Erythroblast (primary cell): ENCODE data around the gene TXNDC16.
"Not testable (repeated sequence)": the region's sequence is repeated elsewhere in the genome, so short reads cannot be mapped to it uniquely, and the experiment has no call there.

Experiments used
- DNase-seq, 2 experiments: peaks; one replicate each; lab custom pipeline; 2025; lab: John Stamatoyannopoulos, UW
- GATA1 ChIP-seq: IDR thresholded peaks from 2 replicates; pipeline ENCODE4 v1.6.1; 2011; ENCODE audit warnings: low read depth, mild to moderate bottlenecking, control low read depth, low read length, moderate library complexity
- POLR2A ChIP-seq: IDR thresholded peaks from 2 replicates; pipeline ENCODE4 v1.6.1; 2011; ENCODE audit warnings: mild to moderate bottlenecking, low read length

The TXNDC16 gene

DNA sequence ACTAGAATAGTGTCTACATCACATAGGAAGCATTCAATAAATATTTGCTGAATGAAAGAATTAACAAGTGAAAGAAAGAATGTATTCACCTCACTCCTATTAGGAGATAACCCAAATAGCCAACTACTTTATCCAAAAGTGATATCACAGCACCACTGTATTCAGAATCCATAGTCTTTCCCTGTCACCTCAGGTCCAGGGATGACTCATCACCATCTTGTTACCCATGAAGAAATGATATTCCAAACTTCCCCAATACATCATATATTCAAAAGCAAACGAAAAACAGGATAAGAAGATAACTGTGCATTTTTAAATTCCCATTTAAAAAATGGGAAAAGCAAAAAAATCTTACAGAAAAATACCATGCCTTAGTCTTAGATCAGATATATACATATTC is 39.1 kb downstream of the TXNDC16 start:
- DNase-seq = no peak
- no peak for TF ChIP-seq POLR2A
- TF ChIP-seq GATA1 = no peak

DNA sequence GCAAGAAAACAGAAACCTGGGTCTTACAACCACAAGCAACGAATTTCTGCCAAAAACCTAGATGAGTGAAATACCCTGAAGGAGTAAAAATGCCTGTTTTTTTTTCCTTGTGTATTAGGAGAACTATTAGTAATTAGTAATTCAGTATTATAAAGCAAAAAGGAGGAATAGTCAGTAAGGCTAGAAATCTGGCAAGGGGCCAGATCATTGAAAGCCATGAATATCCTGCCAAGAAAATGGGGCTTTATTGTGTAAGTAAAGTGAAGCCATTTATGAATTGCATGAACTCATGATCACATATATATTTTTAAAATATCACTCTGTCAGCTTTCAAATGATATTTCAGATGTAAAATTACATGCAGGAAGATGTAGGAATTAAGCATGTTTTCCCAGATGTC is 57.9 kb downstream of the TXNDC16 start:
- TF ChIP-seq POLR2A (no peak), GATA1 (no peak)
- peak in 1 of 2 experiments; percentile 16 for DNase-seq

DNA sequence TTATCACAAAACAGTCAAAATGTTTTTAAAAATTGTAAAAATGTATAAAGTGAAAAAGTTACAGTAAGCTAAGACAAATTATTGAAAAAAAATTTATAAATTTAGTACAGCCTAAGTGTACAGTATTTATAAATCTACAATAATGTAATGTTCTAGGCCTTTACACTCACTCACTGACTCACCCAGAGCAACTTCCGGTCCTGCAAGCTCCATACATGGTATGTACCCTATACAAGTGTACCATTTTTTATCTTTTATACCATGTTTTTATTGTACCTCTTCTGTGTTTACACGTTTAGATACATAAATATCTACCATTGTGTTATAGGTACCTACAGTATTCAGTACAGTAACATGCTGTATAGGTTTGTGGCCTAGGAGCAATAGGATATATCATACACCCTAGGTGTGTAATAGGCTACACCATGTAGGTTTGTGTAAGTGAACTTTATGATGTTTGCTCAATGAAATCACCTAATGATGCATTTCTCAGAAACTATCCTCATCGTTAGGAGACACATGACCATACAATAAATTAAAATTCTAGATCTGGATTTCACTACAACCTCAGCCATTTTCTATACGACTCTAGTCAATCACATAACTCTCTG is 66.8 kb downstream of the TXNDC16 start:
- TF ChIP-seq GATA1 (no peak), POLR2A (no peak)
- no peak for DNase-seq

DNA sequence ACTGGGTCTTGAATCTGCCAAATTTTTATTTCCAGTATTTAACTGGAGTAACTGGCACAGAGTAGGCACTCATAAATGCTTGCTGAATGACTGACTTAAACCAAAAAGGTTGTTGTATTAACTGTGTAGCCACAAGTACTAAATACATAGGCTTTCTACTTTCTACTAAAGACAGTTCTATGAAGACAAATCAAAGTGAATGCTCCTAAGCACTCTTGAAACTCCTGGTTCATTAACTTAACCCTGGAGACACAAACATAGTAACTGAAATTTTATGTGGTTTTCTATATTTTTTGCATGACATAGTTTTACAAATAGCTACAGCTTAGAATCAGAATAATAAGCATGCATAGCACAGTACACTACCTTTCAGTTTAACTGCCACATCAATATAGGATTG is 70.4 kb downstream of the TXNDC16 start:
- no peak for DNase-seq
- TF ChIP-seq POLR2A (no peak), GATA1 (no peak)

DNA sequence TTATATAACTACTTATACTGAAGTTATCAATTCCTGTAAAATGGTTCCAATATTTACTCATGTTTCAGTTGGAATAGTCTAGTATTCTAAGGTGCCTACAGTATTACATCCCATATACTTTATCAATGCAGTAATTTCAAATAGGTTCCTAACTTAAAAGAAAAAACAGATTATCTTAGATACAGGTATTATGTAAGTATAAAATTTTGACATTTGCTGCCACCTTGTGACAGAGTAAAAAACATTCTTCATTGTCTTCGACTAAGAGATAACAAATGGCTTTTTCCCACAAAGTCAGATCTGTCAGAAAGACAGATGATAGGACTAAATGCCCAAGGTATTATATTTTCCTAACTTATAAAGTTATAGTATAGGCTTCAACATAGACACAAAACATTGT is 78.7 kb downstream of the TXNDC16 start:
- TF ChIP-seq POLR2A (no peak), GATA1 (no peak)
- DNase-seq = peak; percentile 18 to 19

DNA sequence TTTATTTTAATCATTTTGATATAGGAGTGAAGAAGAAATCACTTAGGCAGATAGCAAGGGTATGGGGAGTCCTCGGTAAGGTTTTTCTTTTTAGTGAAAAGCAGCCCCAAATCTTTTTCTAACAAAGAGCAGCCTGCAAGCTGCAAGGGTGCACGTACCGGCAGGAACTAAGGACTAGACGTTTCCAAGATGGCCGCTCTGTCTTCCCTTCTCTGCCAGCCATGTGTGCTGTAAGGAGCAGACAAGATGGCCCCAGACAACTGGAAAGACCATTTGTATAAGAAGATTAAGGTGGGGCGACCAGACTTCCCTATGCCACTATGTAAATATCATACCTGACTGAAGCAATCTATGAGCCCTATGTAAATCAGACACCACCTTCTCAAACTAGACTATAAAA is 79.6 kb downstream of the TXNDC16 start:
- no peak for DNase-seq
- no peak for TF ChIP-seq GATA1
- TF ChIP-seq POLR2A = no peak

DNA sequence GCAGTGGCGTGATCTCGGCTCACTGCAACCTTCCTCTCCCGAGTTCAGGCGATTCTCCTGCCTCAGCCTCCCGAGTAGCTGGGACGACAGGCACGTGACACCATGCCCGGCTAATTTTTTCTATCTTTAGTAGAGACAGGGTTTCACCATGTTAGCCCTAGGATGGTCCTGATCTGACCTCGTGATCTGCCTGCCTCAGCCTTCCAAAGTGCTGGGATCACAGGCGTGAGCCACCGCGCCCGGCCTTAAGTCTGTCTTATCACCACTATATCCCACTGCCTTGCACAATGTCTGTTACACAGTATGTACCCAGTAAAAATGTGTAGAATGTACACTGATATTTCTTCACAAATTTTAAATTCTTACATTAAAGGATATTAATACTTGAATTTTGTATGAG is 80.1 kb downstream of the TXNDC16 start:
- not testable (repeated sequence) for DNase-seq

DNA sequence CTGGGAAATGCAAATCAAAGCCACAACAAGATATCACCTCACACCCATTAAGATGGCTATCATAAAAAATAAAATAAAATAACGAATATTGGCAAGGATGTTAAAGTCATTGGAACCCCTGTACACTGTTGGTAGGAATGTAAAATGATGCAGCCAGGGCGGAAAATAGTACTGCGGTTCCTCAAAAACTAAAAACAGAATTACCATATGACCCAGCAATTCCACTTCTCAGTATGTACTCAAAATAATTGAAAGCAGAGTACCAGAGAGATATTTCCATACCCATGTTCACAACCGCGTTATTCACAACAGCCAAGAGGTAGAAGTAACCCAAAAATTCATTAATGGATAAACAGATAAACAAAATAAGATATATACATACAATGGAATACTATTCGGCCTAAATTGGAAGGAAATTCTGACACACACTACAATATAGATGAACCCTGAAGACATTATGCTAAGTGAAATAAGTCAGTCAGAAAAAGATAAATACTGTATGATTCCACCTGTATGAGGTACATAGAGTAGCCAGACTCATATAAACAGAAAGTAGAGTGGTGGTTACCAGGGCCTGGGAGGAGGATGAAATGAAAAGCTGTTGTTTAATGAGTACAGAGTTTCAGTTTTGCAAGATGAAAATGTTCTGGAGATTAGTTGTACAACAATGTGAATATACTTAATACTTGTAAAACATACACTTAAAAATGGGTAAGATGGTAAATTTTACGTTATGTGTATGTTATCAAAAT is 84.6 kb downstream of the TXNDC16 start:
- TF ChIP-seq POLR2A (no peak), GATA1 (no peak)
- DNase-seq = no peak

DNA sequence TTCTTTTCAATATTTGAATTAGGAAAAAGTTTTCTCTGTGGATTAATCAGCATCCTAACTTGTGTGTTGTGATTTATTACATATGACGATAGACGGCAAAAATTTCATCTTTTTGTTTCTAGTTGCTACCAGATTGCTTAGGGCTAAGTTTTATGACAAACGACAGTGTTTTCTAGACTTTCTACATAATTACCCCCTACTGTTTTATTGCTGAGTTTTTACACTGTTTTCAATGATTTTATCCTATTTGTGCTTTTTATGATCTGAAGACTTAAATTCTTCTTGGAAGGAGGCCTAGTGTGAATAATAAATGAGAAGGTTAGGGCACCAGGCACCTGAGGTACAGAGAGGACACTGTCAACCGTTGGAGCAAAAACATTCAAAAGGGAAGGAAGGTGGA is 88.1 kb downstream of the TXNDC16 start:
- TF ChIP-seq GATA1 (no peak), POLR2A (no peak)
- DNase-seq = no peak

DNA sequence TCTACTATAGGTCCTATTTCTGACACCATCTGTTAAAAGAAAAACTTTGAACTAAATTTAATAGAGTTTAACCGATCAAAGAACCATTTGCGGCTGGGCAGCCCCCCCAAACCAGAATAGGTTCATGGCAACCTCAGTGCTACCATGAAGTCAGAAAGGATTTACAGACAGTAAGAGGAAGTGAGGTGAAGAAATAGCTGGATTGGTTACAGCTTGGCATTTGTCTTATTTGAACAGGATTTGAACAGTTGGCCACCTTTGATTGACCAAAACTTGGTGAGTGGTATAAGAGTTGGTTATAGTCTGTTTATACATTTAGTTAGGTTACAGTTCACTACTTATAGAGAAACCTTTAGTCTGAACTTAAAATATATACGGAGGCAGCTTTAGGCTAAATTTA is 88.9 kb downstream of the TXNDC16 start:
- TF ChIP-seq POLR2A = no peak
- TF ChIP-seq GATA1 = no peak
- DNase-seq = no peak

DNA sequence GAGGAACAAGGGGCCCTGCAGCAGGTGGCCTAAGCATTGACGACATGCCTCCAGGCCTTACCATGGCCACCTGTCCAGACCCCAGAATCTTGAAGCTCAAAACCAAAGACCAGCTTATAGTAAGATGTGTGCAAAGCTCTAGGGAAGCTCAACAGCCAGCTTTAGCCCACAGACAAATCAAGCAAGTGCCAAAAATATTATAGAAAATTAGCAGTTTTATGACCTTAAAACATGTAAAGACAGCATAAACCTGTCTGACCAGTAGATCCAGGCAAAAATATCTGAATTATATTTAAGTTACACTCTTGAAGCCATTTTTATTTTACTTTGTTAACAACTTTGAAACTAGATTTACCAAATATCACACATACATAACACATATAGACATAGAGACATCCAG is 90.6 kb downstream of the TXNDC16 start:
- TF ChIP-seq POLR2A = no peak
- TF ChIP-seq GATA1 = no peak
- no peak for DNase-seq

DNA sequence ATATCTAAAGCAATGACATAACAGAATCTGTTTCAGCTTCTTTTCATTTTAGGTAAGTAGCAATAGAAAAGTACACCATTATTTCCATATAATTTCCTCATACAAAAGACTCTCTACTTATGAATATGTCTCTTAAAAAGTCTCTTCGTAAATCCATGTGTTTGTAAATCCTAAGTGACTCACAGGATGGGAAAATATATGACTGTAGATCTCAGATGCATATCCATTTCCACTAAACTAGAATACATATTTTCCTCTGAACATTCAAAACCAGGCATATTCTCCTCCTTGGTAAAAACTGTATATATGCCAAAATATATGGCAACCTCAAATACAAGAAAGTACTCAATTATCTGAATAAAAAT is 93.6 kb downstream of the TXNDC16 start:
- no peak for TF ChIP-seq GATA1
- TF ChIP-seq POLR2A = no peak
- no peak for DNase-seq

DNA sequence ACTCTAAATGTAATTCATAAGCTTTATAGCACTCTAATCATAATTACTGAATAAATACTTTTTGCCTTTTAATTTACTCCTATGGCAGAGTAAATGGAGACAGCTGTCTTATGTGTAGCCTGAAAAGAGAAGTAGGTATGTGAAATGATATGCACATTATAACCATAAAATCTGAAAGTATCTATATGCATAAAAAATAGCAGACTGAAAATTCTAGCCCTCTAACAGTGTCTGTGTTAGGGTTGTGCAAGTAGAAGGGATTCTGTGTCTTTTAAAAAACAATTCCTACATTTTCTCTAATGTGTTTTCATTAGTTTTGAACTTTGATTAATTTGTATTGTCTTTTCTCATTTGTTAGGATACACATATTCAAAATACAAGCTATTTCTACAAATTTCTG is 94.9 kb downstream of the TXNDC16 start:
- TF ChIP-seq GATA1 (no peak), POLR2A (no peak)
- DNase-seq = no peak

DNA sequence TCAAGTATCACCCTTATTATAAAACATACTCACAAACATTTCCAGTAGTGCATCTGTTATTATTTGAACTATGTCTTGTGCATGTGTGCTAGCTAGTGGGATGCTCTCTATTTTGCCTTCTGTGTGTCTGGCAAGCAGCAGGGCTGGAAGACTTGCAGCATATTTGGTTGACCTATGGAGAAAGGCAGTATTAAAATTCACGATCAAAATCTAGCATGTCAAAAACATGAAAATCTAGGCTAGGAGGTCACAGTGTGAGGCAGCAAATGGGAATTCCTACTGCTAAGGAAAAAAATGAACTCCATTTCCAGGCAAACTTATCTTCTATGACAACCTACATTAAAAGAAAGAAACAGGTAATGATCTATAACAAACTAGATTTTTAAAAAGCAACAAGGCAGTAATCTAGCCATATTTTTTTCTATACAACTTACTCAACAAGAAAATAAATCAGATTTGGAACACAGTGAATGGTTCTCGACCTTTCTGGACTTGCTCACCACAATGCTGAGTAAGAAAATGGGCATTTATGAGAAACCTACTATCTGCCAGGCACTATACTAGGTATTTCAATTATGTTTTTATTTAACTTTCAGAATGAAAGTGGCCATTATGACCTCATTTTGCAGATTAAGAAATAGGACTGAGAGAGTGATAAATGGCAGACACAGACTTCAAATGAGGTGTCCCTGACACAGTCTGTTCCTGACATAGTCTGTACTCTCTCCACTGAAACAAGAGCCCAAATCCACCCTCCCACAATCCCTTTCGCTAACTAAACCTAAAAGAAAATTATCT is 96.8 kb downstream of the TXNDC16 start:
- TF ChIP-seq GATA1 = no peak
- TF ChIP-seq POLR2A = no peak
- DNase-seq = no peak

DNA sequence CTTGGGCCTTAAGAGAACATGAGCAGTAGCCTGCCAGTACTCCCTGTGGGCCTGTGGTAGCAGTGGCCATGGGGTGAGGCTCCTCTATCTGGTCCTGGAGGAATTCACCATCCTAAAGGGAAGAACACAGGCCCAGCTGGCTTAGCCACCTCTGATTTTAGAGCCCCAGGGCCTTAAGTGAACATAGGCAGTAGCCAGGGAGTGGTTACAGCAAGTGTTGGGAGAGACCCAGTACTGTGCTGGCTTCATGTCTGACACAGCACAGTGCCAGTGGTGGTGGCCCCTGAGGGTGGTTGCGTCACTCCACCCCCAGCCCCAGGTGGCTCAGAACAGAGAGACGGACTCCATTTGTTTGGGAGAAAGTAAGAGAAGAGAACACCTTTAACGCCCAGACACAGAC is 105.1 kb downstream of the TXNDC16 start:
- TF ChIP-seq POLR2A = no peak
- TF ChIP-seq GATA1 = no peak
- no peak for DNase-seq
